Endothelial cell of umbilical vein (primary cell): ENCODE measurements around the gene LRP5. TPM values are rescaled to one million over a fixed set of nuclear protein-coding genes. Genes with fewer than 3 reads are reported as not detected.

Experiments used
- BruUV-seq: library from RNA; stranded (reverse); fragments of 400-500 nt; replicated peaks from 2 replicates; lab custom pipeline; 2021; lab: Mats Ljungman, UMichigan
- CTCF ChIA-PET: fragments of 300-600, 350-600 bp; sonication (Branson Sonifier 250); formaldehyde crosslinking; loops from one replicate; lab custom pipeline; 2021; ENCODE audit warnings: antibody characterized with exemption, inconsistent platforms; lab: Charles Lee
- POLR2A ChIA-PET: fragments of 300-600, 350-600 bp; sonication (Branson Sonifier 250); formaldehyde crosslinking; loops from one replicate; lab custom pipeline; 2021; ENCODE audit warnings: antibody characterized with exemption, inconsistent platforms; lab: Charles Lee
- DNase-seq: peaks from one replicate; pipeline ENCODE4 v3.0.0-alpha.2; 2011; ENCODE audit warnings: low read depth, low spot score
- FAIRE-seq: peaks from 2 replicates; lab custom pipeline; 2011; peaks lifted over from hg19 to GRCh38; lab: Jason Lieb, UNC
- H2AFZ ChIP-seq: 2 replicates; pipeline ENCODE4 v1.6.0; 2012; ENCODE audit warnings: low read depth, low read length, control low read depth, inconsistent platforms
- H3K27ac ChIP-seq: 2 replicates; pipeline ENCODE4 v1.5.1; 2011; ENCODE audit warnings: low read depth, mild to moderate bottlenecking, control low read depth, low read length, moderate library complexity; ENCODE audit not compliant: insufficient read depth
- H3K27me3 ChIP-seq, 2 experiments: 2 replicates each; pipeline versions ENCODE4 v1.6.0 to v1.6.1; 2011; ENCODE audit warnings: low read length in 2 of 2, mixed read lengths in 1 of 2; ENCODE audit not compliant: control insufficient read depth in 2 of 2, insufficient read depth in 2 of 2
- H3K36me3 ChIP-seq, 2 experiments: 2 replicates in 1 of 2; 3 replicates in 1 of 2; pipeline ENCODE4 v1.5.1; 2011; ENCODE audit warnings: low read length in 2 of 2, mild to moderate bottlenecking in 1 of 2, moderate library complexity in 1 of 2; ENCODE audit not compliant: control insufficient read depth in 2 of 2, insufficient read depth in 2 of 2; ENCODE audit errors: extremely low read depth in 1 of 2
- H3K4me1 ChIP-seq: 3 replicates; pipeline ENCODE4 v1.5.1; 2011; ENCODE audit warnings: mild to moderate bottlenecking, low read length; ENCODE audit not compliant: control insufficient read depth, insufficient read depth; ENCODE audit errors: extremely low read depth
- H3K4me2 ChIP-seq: 2 replicates; pipeline ENCODE4 v1.6.1; 2011; ENCODE audit warnings: low read length, control low read depth, mixed read lengths; ENCODE audit not compliant: insufficient read depth
- H3K4me3 ChIP-seq, 3 experiments: fragments of 200-600 bp in 1 of 3; sonication (generic), shearing (Covaris generic) in 1 of 3; replicated peaks in 1 of 3; 2 replicates each; pipeline ENCODE4 v1.5.1; 2011 to 2016; ENCODE audit warnings: control low read depth in 3 of 3, low read length in 3 of 3, mild to moderate bottlenecking in 2 of 3, inconsistent platforms in 1 of 3, low read depth in 1 of 3, moderate library complexity in 1 of 3; ENCODE audit not compliant: insufficient read depth in 1 of 3
- H3K79me2 ChIP-seq: 2 replicates; pipeline ENCODE4 v1.6.0; 2012; ENCODE audit warnings: low read length, inconsistent platforms; ENCODE audit not compliant: control insufficient read depth, insufficient read depth
- H3K9ac ChIP-seq: replicated peaks from 2 replicates; pipeline ENCODE3; 2011; ENCODE audit warnings: low read length, control low read depth; ENCODE audit not compliant: insufficient read depth; ENCODE audit errors: extremely low read depth
- H3K9me1 ChIP-seq: replicated peaks from 3 replicates; pipeline ENCODE4 v1.6.0; 2011; ENCODE audit warnings: mild to moderate bottlenecking, low read length; ENCODE audit not compliant: control insufficient read depth, insufficient read depth; ENCODE audit errors: extremely low read depth
- H3K9me3 ChIP-seq: replicated peaks from 2 replicates; pipeline ENCODE4 v1.5.1; 2012; ENCODE audit warnings: low read length, inconsistent platforms; ENCODE audit not compliant: control insufficient read depth, insufficient read depth
- H4K20me1 ChIP-seq: replicated peaks from 2 replicates; pipeline ENCODE3; 2011; ENCODE audit warnings: mild to moderate bottlenecking, low read length; ENCODE audit not compliant: control insufficient read depth, insufficient read depth; ENCODE audit errors: extremely low read depth
- EZH2 ChIP-seq: IDR thresholded peaks from 2 replicates; pipeline ENCODE4 v1.6.1; 2012; ENCODE audit warnings: borderline replicate concordance, low read depth, mild to moderate bottlenecking, moderate library complexity, low read length, inconsistent platforms; ENCODE audit not compliant: severe bottlenecking
- FOS ChIP-seq: IDR thresholded peaks from 2 replicates; pipeline ENCODE4 v1.6.1; 2011; ENCODE audit warnings: mild to moderate bottlenecking, low read length, moderate library complexity, borderline replicate concordance; ENCODE audit not compliant: insufficient read depth
- POLR2A ChIP-seq: IDR thresholded peaks from 2 replicates; pipeline ENCODE4 v1.6.1; 2012; ENCODE audit warnings: low read depth, mild to moderate bottlenecking, control low read depth, low read length
- dilution Hi-C: fragments of 300-500 bp; cut with MboI; formaldehyde crosslinking; loops from one replicate; pipeline ENCODE4 v1.15.0; 2019; ENCODE audit warnings: low sequenced_read_pairs; ENCODE audit not compliant: extremely low pct_ligation_motif_present
- intact Hi-C: fragments of 100-400 bp; cut with micrococcal nuclease; formaldehyde crosslinking; loops from one replicate; pipeline ENCODE4 v1.10.0; 2022
- polyA plus RNA-seq, 4 experiments: library from polyadenylated mRNA; depleted of rRNA in 3 of 4; stranded (reverse) in 3 of 4; unstranded in 1 of 4; fragments of >200 nt; gene quantifications; 2 replicates each; pipeline versions ENCODE4 v1.2.1 to v1.2.3, GENCODE V29; 2011 to 2012; ENCODE audit warnings: missing spikeins in 1 of 4
- total RNA-seq: library from RNA; stranded (reverse); gene quantifications from 2 replicates; pipeline ENCODE4 v1.2.3, GENCODE V29; 2021
- TF ChIP-seq, protein P1 (sequence below), 2 donors: IDR thresholded peaks; 1 replicate in 1 of 2; 2 replicates in 1 of 2; pipeline ENCODE4 v1.5.1; 2011; ENCODE audit warnings: low read length in 2 of 2, mild to moderate bottlenecking in 2 of 2, moderate library complexity in 2 of 2, control low read depth in 1 of 2, inconsistent platforms in 1 of 2, low read depth in 1 of 2; ENCODE audit not compliant: insufficient read depth in 1 of 2; ENCODE audit errors: extremely low read depth in 1 of 2
- TF ChIP-seq, protein P2 (sequence below): IDR thresholded peaks from 2 replicates; pipeline ENCODE4 v1.6.1; 2011; ENCODE audit not compliant: insufficient read depth, insufficient read length

LRP5 gene
- total and polyA plus RNA-seq, 2 donors (not counting 3 experiments of a cell fraction or from before 2014, with no cell fraction given), result 35.1 to 51.8 TPM

DNA sequence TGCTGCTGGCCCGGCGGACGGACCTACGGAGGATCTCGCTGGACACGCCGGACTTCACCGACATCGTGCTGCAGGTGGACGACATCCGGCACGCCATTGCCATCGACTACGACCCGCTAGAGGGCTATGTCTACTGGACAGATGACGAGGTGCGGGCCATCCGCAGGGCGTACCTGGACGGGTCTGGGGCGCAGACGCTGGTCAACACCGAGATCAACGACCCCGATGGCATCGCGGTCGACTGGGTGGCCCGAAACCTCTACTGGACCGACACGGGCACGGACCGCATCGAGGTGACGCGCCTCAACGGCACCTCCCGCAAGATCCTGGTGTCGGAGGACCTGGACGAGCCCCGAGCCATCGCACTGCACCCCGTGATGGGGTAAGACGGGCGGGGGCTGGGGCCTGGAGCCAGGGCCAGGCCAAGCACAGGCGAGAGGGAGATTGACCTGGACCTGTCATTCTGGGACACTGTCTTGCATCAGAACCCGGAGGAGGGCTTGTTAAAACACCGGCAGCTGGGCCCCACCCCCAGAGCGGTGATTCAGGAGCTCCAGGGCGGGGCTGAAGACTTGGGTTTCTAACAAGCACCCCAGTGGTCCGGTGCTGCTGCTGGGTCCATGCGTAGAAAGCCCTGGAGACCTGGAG lies 74.1 kb downstream of the LRP5 start:
- Histone ChIP-seq H3K27me3 (no peaks in the 10 kb centered on the region), H3K4me1 (peaks cover 10% of the 10 kb centered on the region), H3K36me3 (peaks cover 0 to 26% of the 10 kb centered on the region in 2 experiments), H2AFZ (no peak overlapping the region), H4K20me1 (no peaks in the 10 kb centered on the region), H3K9me1 (no peaks in the 10 kb centered on the region), H3K4me2 (no peak overlapping the region), H3K27ac (no peak overlapping the region), H3K9ac (no peak overlapping the region), H3K4me3 (no peak overlapping the region), H3K9me3 (no peaks in the 10 kb centered on the region), H3K79me2 (no peaks in the 10 kb centered on the region)
- intact Hi-C loops (no loop called here), dilution Hi-C loops (no loop called here)
- FAIRE-seq, result no peak
- no peak for TF ChIP-seq EZH2
- TF ChIP-seq, protein P1, sequence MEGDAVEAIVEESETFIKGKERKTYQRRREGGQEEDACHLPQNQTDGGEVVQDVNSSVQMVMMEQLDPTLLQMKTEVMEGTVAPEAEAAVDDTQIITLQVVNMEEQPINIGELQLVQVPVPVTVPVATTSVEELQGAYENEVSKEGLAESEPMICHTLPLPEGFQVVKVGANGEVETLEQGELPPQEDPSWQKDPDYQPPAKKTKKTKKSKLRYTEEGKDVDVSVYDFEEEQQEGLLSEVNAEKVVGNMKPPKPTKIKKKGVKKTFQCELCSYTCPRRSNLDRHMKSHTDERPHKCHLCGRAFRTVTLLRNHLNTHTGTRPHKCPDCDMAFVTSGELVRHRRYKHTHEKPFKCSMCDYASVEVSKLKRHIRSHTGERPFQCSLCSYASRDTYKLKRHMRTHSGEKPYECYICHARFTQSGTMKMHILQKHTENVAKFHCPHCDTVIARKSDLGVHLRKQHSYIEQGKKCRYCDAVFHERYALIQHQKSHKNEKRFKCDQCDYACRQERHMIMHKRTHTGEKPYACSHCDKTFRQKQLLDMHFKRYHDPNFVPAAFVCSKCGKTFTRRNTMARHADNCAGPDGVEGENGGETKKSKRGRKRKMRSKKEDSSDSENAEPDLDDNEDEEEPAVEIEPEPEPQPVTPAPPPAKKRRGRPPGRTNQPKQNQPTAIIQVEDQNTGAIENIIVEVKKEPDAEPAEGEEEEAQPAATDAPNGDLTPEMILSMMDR (IDR thresholded peaks at IDR 0.05; ENCODE audit: extremely low read depth in 1 of 2, insufficient read depth in 1 of 2, low read depth in 1 of 2, low read length in 2 of 2), result no peak
- TF ChIP-seq, protein P2, sequence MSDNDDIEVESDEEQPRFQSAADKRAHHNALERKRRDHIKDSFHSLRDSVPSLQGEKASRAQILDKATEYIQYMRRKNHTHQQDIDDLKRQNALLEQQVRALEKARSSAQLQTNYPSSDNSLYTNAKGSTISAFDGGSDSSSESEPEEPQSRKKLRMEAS, result no peak
- no peak for TF ChIP-seq POLR2A
- no peak for TF ChIP-seq FOS
- BruUV-seq, result no TSS peak
- ChIA-PET POLR2A (no interaction called here), CTCF (interaction anchor here (1.0 to 2.2 kb wide), 3 partner anchors 91 to 177 kb away, joined by 3 to 8 read pairs (median 7); no protein-coding TSS in a partner anchor)
- DNase-seq, result no peak
